Endothelial cell of umbilical vein (primary cell): ENCODE results near the gene MPZL2.

Experiments used
- TF ChIP-seq, protein P1 (sequence below): IDR thresholded peaks from 2 replicates; pipeline ENCODE4 v1.6.1; 2011; ENCODE audit not compliant: insufficient read depth, insufficient read length
- TF ChIP-seq, protein P2 (sequence below), 2 donors: IDR thresholded peaks; 1 replicate in 1 of 2; 2 replicates in 1 of 2; pipeline ENCODE4 v1.5.1; 2011; ENCODE audit warnings: low read length in 2 of 2, mild to moderate bottlenecking in 2 of 2, moderate library complexity in 2 of 2, control low read depth in 1 of 2, inconsistent platforms in 1 of 2, low read depth in 1 of 2; ENCODE audit not compliant: insufficient read depth in 1 of 2; ENCODE audit errors: extremely low read depth in 1 of 2

DNA sequence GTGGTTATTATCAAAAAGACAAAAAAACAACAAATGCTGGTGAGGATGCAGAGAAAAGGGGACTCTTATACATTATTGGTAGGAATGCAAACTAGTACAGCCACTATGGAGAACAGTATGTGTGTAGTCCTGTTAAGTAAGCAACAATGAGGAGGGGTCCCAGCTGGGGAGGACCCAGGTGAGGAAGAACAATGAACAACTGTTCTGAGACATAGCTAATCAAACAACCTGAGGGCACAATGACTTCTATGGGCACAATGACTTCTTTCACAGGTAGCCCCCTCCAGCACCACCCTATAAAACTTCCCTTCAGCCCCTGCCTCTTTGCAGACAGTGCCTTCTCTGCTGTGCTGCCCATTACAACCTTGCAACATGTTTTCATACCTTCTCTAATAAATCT, 44.9 kb downstream of the MPZL2 start:
- TF ChIP-seq, protein P1, sequence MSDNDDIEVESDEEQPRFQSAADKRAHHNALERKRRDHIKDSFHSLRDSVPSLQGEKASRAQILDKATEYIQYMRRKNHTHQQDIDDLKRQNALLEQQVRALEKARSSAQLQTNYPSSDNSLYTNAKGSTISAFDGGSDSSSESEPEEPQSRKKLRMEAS: no peak
- TF ChIP-seq, protein P2, sequence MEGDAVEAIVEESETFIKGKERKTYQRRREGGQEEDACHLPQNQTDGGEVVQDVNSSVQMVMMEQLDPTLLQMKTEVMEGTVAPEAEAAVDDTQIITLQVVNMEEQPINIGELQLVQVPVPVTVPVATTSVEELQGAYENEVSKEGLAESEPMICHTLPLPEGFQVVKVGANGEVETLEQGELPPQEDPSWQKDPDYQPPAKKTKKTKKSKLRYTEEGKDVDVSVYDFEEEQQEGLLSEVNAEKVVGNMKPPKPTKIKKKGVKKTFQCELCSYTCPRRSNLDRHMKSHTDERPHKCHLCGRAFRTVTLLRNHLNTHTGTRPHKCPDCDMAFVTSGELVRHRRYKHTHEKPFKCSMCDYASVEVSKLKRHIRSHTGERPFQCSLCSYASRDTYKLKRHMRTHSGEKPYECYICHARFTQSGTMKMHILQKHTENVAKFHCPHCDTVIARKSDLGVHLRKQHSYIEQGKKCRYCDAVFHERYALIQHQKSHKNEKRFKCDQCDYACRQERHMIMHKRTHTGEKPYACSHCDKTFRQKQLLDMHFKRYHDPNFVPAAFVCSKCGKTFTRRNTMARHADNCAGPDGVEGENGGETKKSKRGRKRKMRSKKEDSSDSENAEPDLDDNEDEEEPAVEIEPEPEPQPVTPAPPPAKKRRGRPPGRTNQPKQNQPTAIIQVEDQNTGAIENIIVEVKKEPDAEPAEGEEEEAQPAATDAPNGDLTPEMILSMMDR (IDR thresholded peaks at IDR 0.05; ENCODE audit: extremely low read depth in 1 of 2, insufficient read depth in 1 of 2, low read depth in 1 of 2, low read length in 2 of 2): no peak
